HEK293T (cell line): Measurements from ENCODE around the gene TMEM178B.

Experiments used
- CTCF ChIA-PET: fragments of 350-600 bp; formaldehyde crosslinking; extraction: SDS; loops from one replicate; lab custom pipeline; 2021; ENCODE audit warnings: antibody characterized with exemption, inconsistent platforms; lab: Yijun Ruan, JAX
- POLR2A ChIA-PET: fragments of 350-600 bp; formaldehyde crosslinking; extraction: SDS; loops from one replicate; lab custom pipeline; 2020; ENCODE audit warnings: antibody characterized with exemption, inconsistent platforms; lab: Yijun Ruan, JAX
- DNase-seq: peaks from one replicate; pipeline ENCODE4 v3.0.0; 2012; ENCODE audit warnings: mixed read lengths; ENCODE audit errors: extremely low spot score
- ARNT ChIP-seq: fragments of 450-650 bp; IDR thresholded peaks from 2 replicates; pipeline ENCODE4 v1.6.1; 2017; ENCODE audit warnings: mild to moderate bottlenecking
- BHLHE40 ChIP-seq: fragments of 450-650 bp; IDR thresholded peaks from 2 replicates; pipeline ENCODE4 v1.6.1; 2016; ENCODE audit warnings: mild to moderate bottlenecking, moderate library complexity, borderline replicate concordance
- CTBP1 ChIP-seq: fragments of 450-650 bp; IDR thresholded peaks from 2 replicates; pipeline ENCODE4 v1.6.1; 2016; ENCODE audit warnings: borderline replicate concordance
- ELF4 ChIP-seq: fragments of 450-650 bp; IDR thresholded peaks from 2 replicates; pipeline ENCODE4 v1.6.1; 2017; ENCODE audit warnings: antibody characterized with exemption
- FOXA1 ChIP-seq: fragments of 450-650 bp; IDR thresholded peaks from 2 replicates; pipeline ENCODE4 v1.6.1; 2016; ENCODE audit warnings: mild to moderate bottlenecking
- FOXK2 ChIP-seq: fragments of 450-650 bp; IDR thresholded peaks from 2 replicates; pipeline ENCODE4 v1.6.1; 2016; ENCODE audit warnings: mild to moderate bottlenecking
- FOXM1 ChIP-seq: fragments of 450-650 bp; IDR thresholded peaks from 2 replicates; pipeline ENCODE4 v1.6.1; 2017; ENCODE audit warnings: mild to moderate bottlenecking, borderline replicate concordance
- HDGF ChIP-seq: fragments of 450-650 bp; IDR thresholded peaks from 2 replicates; pipeline ENCODE4 v1.6.1; 2017; ENCODE audit warnings: antibody characterized with exemption, borderline replicate concordance
- L3MBTL2 ChIP-seq: fragments of 450-650 bp; conservative IDR thresholded peaks from 2 replicates; pipeline ENCODE4 v1.6.1; 2016; ENCODE audit warnings: mild to moderate bottlenecking
- LEF1 ChIP-seq: fragments of 450-650 bp; IDR thresholded peaks from 2 replicates; pipeline ENCODE4 v1.6.1; 2017; ENCODE audit warnings: mild to moderate bottlenecking, borderline replicate concordance
- NFRKB ChIP-seq: fragments of 450-650 bp; IDR thresholded peaks from 2 replicates; pipeline ENCODE4 v1.6.1; 2016; ENCODE audit warnings: mild to moderate bottlenecking, moderate library complexity
- PKNOX1 ChIP-seq: fragments of 450-650 bp; IDR thresholded peaks from 2 replicates; pipeline ENCODE4 v1.6.1; 2016
- SP1 ChIP-seq: fragments of 450-650 bp; IDR thresholded peaks from 2 replicates; pipeline ENCODE4 v1.6.1; 2017
- SUZ12 ChIP-seq: fragments of 450-650 bp; IDR thresholded peaks from 2 replicates; pipeline ENCODE4 v1.6.1; 2016; ENCODE audit warnings: mild to moderate bottlenecking
- TARDBP ChIP-seq: fragments of 450-650 bp; IDR thresholded peaks from 2 replicates; pipeline ENCODE4 v1.6.1; 2016
- ZNF384 ChIP-seq: fragments of 450-650 bp; IDR thresholded peaks from 2 replicates; pipeline ENCODE4 v1.6.1; 2016

Gene TMEM178B

GRCh38 chr7:141039376-141039775, 34.5 kb upstream of the TMEM178B start:
- CTCF ChIA-PET = no interaction called here
- TF ChIP-seq NFRKB = no peak
- TF ChIP-seq L3MBTL2 = no peak
- no peak for TF ChIP-seq BHLHE40
- TF ChIP-seq PKNOX1 = no peak
- TF ChIP-seq LEF1 = no peak
- no peak for TF ChIP-seq ZNF384
- no peak for TF ChIP-seq ELF4
- TF ChIP-seq SUZ12 = no peak
- no peak for TF ChIP-seq FOXM1
- TF ChIP-seq ARNT = no peak
- TF ChIP-seq FOXA1 = no peak
- no peak for TF ChIP-seq SP1
- TF ChIP-seq HDGF = no peak
- TF ChIP-seq TARDBP = no peak
- TF ChIP-seq CTBP1 = no peak
- no peak for TF ChIP-seq FOXK2
- POLR2A ChIA-PET = no interaction called here
- no peak for DNase-seq

- ChIA-PET CTCF (no interaction called here), POLR2A (no interaction called here)
- no peak for TF ChIP-seq SUZ12
- TF ChIP-seq HDGF = no peak
- no peak for TF ChIP-seq SP1
- no peak for TF ChIP-seq TARDBP
- no peak for TF ChIP-seq CTBP1
- no peak for TF ChIP-seq ZNF384
- TF ChIP-seq FOXM1 = no peak
- TF ChIP-seq FOXA1 = no peak
- no peak for TF ChIP-seq LEF1
- no peak for TF ChIP-seq NFRKB
- TF ChIP-seq L3MBTL2 = no peak
- TF ChIP-seq ELF4 = no peak
- no peak for TF ChIP-seq ARNT
- no peak for TF ChIP-seq FOXK2
- no peak for TF ChIP-seq PKNOX1
- TF ChIP-seq BHLHE40 = no peak
- DNase-seq = no peak
Observed at GRCh38 chr7:141042222-141043193, 31.4 kb upstream of the TMEM178B start.

GRCh38 chr7:141043616-141044015, 30.2 kb upstream of the TMEM178B start:
- TF ChIP-seq ARNT (no peak), SP1 (no peak), L3MBTL2 (no peak), ZNF384 (no peak), FOXA1 (no peak), ELF4 (no peak), FOXM1 (no peak), LEF1 (no peak), CTBP1 (no peak), NFRKB (no peak), HDGF (no peak), TARDBP (no peak), PKNOX1 (no peak), FOXK2 (no peak), BHLHE40 (no peak), SUZ12 (no peak)
- ChIA-PET POLR2A (interaction anchor here (1.3 kb wide), 1 partner anchor 29 kb away, joined by 3 read pairs; the partner anchor contains the start of gene MRPS33), CTCF (no interaction called here)
- DNase-seq = no peak

GRCh38 chr7:141045126-141045841, 28.6 kb upstream of the TMEM178B start:
- DNase-seq = no peak
- CTCF ChIA-PET = no interaction called here
- TF ChIP-seq FOXA1 (no peak), FOXM1 (no peak), NFRKB (no peak), CTBP1 (no peak), LEF1 (no peak), ARNT (no peak), FOXK2 (no peak), SUZ12 (no peak), SP1 (no peak), BHLHE40 (no peak), PKNOX1 (no peak), ELF4 (no peak), HDGF (no peak), TARDBP (no peak)
- POLR2A ChIA-PET = interaction anchor here (0.7 kb wide), 1 partner anchor 30 kb away, joined by 3 read pairs; the partner anchor contains the start of gene MRPS33
